HepG2 (cell line): ENCODE data around the gene ATRAID. TPM values are rescaled to one million over a fixed set of nuclear protein-coding genes. Genes with fewer than 3 reads are reported as not detected.
A peak's percentile ranks its signal among the peaks of the same experiment; 100 is the strongest.

Experiments used
- ELF1 ChIP-seq: sonication (generic); formaldehyde crosslinking; IDR thresholded peaks from 2 replicates; pipeline ENCODE4 v1.4.0; 2020; ENCODE audit warnings: missing genetic modification reagents
- GPBP1L1 ChIP-seq: sonication (generic); formaldehyde crosslinking; IDR thresholded peaks from 2 replicates; pipeline ENCODE4 v1.5.0; 2020; ENCODE audit warnings: mild to moderate bottlenecking, missing genetic modification reagents
- IKZF5 ChIP-seq: IDR thresholded peaks from 2 replicates; pipeline ENCODE4 v1.6.1; 2018; ENCODE audit warnings: missing genetic modification reagents, mild to moderate bottlenecking, missing compliant biosample characterization
- KDM5A ChIP-seq: fragments of 200-600 bp; sonication (generic); IDR thresholded peaks from 2 replicates; pipeline ENCODE4 v1.7.0; 2018; ENCODE audit warnings: antibody characterized with exemption, mild to moderate bottlenecking, low read length, borderline replicate concordance
- MBD4 ChIP-seq: IDR thresholded peaks from 2 replicates; pipeline ENCODE4 v1.6.1; 2012; ENCODE audit warnings: low read length, inconsistent platforms, borderline replicate concordance
- MTERF4 ChIP-seq: sonication (generic); formaldehyde crosslinking; IDR thresholded peaks from 2 replicates; pipeline ENCODE4 v1.8.0; 2023; ENCODE audit warnings: mild to moderate bottlenecking, missing genetic modification reagents
- NFAT5 ChIP-seq: sonication (generic); formaldehyde crosslinking; IDR thresholded peaks from 2 replicates; pipeline ENCODE4 v1.4.0; 2020; ENCODE audit warnings: missing genetic modification reagents
- SAP130 ChIP-seq: IDR thresholded peaks from 2 replicates; pipeline ENCODE4 v1.6.1; 2016; ENCODE audit warnings: low read depth
- SMAD9 ChIP-seq: sonication (generic); formaldehyde crosslinking; IDR thresholded peaks from 2 replicates; pipeline ENCODE4 v1.5.1; 2020; ENCODE audit warnings: mild to moderate bottlenecking, missing genetic modification reagents
- SP2 ChIP-seq: sonication (generic); formaldehyde crosslinking; IDR thresholded peaks from 2 replicates; pipeline ENCODE4 v1.5.1; 2020; ENCODE audit warnings: mild to moderate bottlenecking, missing genetic modification reagents
- TARDBP ChIP-seq: sonication (generic); formaldehyde crosslinking; IDR thresholded peaks from 2 replicates; pipeline ENCODE4 v1.8.0; 2022; ENCODE audit warnings: mild to moderate bottlenecking, missing genetic modification reagents
- ZNF12 ChIP-seq: sonication (generic); formaldehyde crosslinking; IDR thresholded peaks from 2 replicates; pipeline ENCODE4 v1.5.0; 2020; ENCODE audit warnings: missing genetic modification reagents
- ZNF432 ChIP-seq: sonication (generic); formaldehyde crosslinking; IDR thresholded peaks from 2 replicates; pipeline ENCODE4 v1.5.0; 2020; ENCODE audit warnings: missing genetic modification reagents, mild to moderate bottlenecking, borderline replicate concordance
- ZNF557 ChIP-seq: sonication (generic); formaldehyde crosslinking; IDR thresholded peaks from 2 replicates; pipeline ENCODE4 v1.4.0; 2020; ENCODE audit warnings: missing genetic modification reagents
- ZNF703 ChIP-seq: sonication (generic); formaldehyde crosslinking; IDR thresholded peaks from 2 replicates; pipeline ENCODE4 v1.5.1; 2020; ENCODE audit warnings: missing genetic modification reagents, mild to moderate bottlenecking, moderate library complexity, borderline replicate concordance
- ZNF704 ChIP-seq: sonication (generic); formaldehyde crosslinking; IDR thresholded peaks from 2 replicates; pipeline ENCODE4 v1.8.1; 2023; ENCODE audit warnings: mild to moderate bottlenecking, inconsistent platforms, moderate library complexity, missing genetic modification reagents, borderline replicate concordance
- ZNF749 ChIP-seq: sonication (generic); formaldehyde crosslinking; IDR thresholded peaks from 2 replicates; pipeline ENCODE4 v1.8.0; 2022; ENCODE audit warnings: mild to moderate bottlenecking, missing genetic modification reagents, moderate library complexity, borderline replicate concordance
- polyA plus RNA-seq, 8 experiments: library from polyadenylated mRNA; depleted of rRNA in 3 of 8; stranded (reverse) in 7 of 8; unstranded in 1 of 8; fragments of >200 nt; fragmentation: Illumina TruSeq in 4 of 8; extraction: Trizol in 4 of 8; gene quantifications; 2 replicates each; pipeline versions ENCODE4 v1.2.1 to v1.2.3, GENCODE V29; 2011 to 2016; ENCODE audit warnings: low read depth in 4 of 8, missing spikeins in 1 of 8, mixed read lengths in 1 of 8; ENCODE audit not compliant: insufficient read depth in 1 of 8
- total RNA-seq, 5 experiments: library from RNA; depleted of rRNA; stranded (reverse); fragments of >200 nt; fragmentation: Illumina TruSeq; extraction: Trizol; gene quantifications; 2 replicates each; pipeline ENCODE4 v1.2.3, GENCODE V29; 2016; ENCODE audit warnings: low read depth in 1 of 5

ATRAID gene
- total and polyA plus RNA-seq, 2 of the 13 experiments (the other 11 are each of a cell fraction or from before 2014, with no cell fraction given): 207 to 382 TPM

GRCh38 chr2:27249891-27250651, 38.2 kb downstream of the ATRAID start (continued):
- no peak for TF ChIP-seq MTERF4 (CRISPR knock-in tag)
- TF ChIP-seq IKZF5: peak; percentile 70
- TF ChIP-seq SMAD9 (CRISPR knock-in tag): no peak
- TF ChIP-seq ZNF749: no peak
- TF ChIP-seq ZNF703 (CRISPR knock-in tag): 0 out of 2 replicates have a peak, but pooled peaks have one; percentile 54
- TF ChIP-seq ZNF432 (CRISPR knock-in tag): no peak
- TF ChIP-seq SP2 (CRISPR knock-in tag): peak; percentile 28; the same call in 1 of the 2 replicates
- TF ChIP-seq KDM5A: no peak
- 0 out of 2 replicates have a peak, but pooled peaks have one; percentile 27 for TF ChIP-seq NFAT5 (CRISPR knock-in tag)
- TF ChIP-seq ZNF12 (CRISPR knock-in tag): 0 out of 2 replicates have a peak, but pooled peaks have one; percentile 37
- TF ChIP-seq MBD4: no peak
- peak; percentile 69 for TF ChIP-seq SAP130
- TF ChIP-seq GPBP1L1 (CRISPR knock-in tag): no peak
- 0 out of 2 replicates have a peak, but pooled peaks have one; percentile 21 for TF ChIP-seq ZNF704
- TF ChIP-seq TARDBP: peak; percentile 63; the same call in 1 of the 2 replicates
- no peak for TF ChIP-seq ZNF557
- peak; percentile 86 for TF ChIP-seq ELF1 (CRISPR knock-in tag)
